ENCODE measurements around the gene C2CD2. TPM values are rescaled to one million over a fixed set of nuclear protein-coding genes. Genes with fewer than 3 reads are reported as not detected.

Gene C2CD2
- total RNA-seq, 1 experiment from 2014 or later, result 50.4 TPM

- no peak for DNase-seq
Measured at GRCh38 chr21:41948078-41948895, 5.5 kb downstream of the C2CD2 start.

GRCh38 chr21:41945982-41946381 is 7.8 kb downstream of the C2CD2 start:
- Histone ChIP-seq H3F3A (ENCODE audit: low read length, unreplicated experiment) (no peaks in the 10 kb centered on the region), H3K9ac (ENCODE audit: low read length) (no peak overlapping the region), H3K79me2 (ENCODE audit: low read length) (peaks cover 92% of the 10 kb centered on the region), H3K27ac (ENCODE audit: low read length) (no peak overlapping the region), H3K9me2 (replicated peaks; ENCODE audit: low read length) (no peaks in the 10 kb centered on the region), H4K20me1 (ENCODE audit: low read length) (peaks cover 71% of the 10 kb centered on the region), H3K4me1 (ENCODE audit: insufficient read depth, low read length) (peaks cover 12% of the 10 kb centered on the region; the same call in 1 of the 2 replicates), H3K27me3 (ENCODE audit: low read length) (no peaks in the 10 kb centered on the region), H3K4me3 (ENCODE audit: low read length) (no peak overlapping the region), H3K9me3 (ENCODE audit: low read length) (no peaks in the 10 kb centered on the region), H3K4me2 (ENCODE audit: low read length) (no peak overlapping the region), H3K36me3 (ENCODE audit: low read depth, low read length) (peaks cover 8% of the 10 kb centered on the region), H2AFZ (ENCODE audit: low read length) (no peak overlapping the region)
- intact Hi-C loops (cut with micrococcal nuclease), result no loop called here
- no peak for DNase-seq
- CTCF ChIA-PET, result no interaction called here
- no peak for TF ChIP-seq CTCF (conservative IDR thresholded peaks at IDR 0.05; ENCODE audit: low read depth, low read length)
- TF ChIP-seq EZH2phosphoT487 (IDR thresholded peaks at IDR 0.05; ENCODE audit: borderline replicate concordance, low read length), result no peak
- TF ChIP-seq EZH2 (IDR thresholded peaks at IDR 0.05; ENCODE audit: low read length, unreplicated experiment), result no peak
- ATAC-seq, result no peak
- POLR2A ChIA-PET (ENCODE audit: unreplicated experiment), result no interaction called here
- no TSS peak for BruUV-seq (replicated peaks)

More at GRCh38 chr21:41948078-41948895, 5.5 kb downstream of the C2CD2 start:
- Histone ChIP-seq H2AFZ (ENCODE audit: low read length) (no peak overlapping the region), H3K4me1 (ENCODE audit: insufficient read depth, low read length) (peaks cover 26% of the 10 kb centered on the region), H3K4me2 (ENCODE audit: low read length) (no peak overlapping the region), H3K27me3 (ENCODE audit: low read length) (no peaks in the 10 kb centered on the region), H3F3A (ENCODE audit: low read length, unreplicated experiment) (no peaks in the 10 kb centered on the region), H3K27ac (ENCODE audit: low read length) (no peak overlapping the region), H3K9me3 (ENCODE audit: low read length) (no peaks in the 10 kb centered on the region), H3K36me3 (ENCODE audit: low read depth, low read length) (peaks cover 13% of the 10 kb centered on the region), H4K20me1 (ENCODE audit: low read length) (peaks cover 77% of the 10 kb centered on the region), H3K9ac (ENCODE audit: low read length) (no peak overlapping the region), H3K79me2 (ENCODE audit: low read length) (peaks cover 97% of the 10 kb centered on the region), H3K9me2 (replicated peaks; ENCODE audit: low read length) (no peaks in the 10 kb centered on the region), H3K4me3 (ENCODE audit: low read length) (no peak overlapping the region)
- peak; percentile 34; the same call in 1 of the 2 replicates for ATAC-seq
- ChIA-PET POLR2A (ENCODE audit: unreplicated experiment) (interaction anchor here (0.6 kb wide), 1 partner anchor 251 kb away, joined by 3 read pairs; no protein-coding TSS in a partner anchor), CTCF (no interaction called here)
- intact Hi-C loops (cut with micrococcal nuclease), result no loop called here
- no TSS peak for BruUV-seq (replicated peaks)
- TF ChIP-seq EZH2phosphoT487 (IDR thresholded peaks at IDR 0.05; ENCODE audit: borderline replicate concordance, low read length) (no peak), EZH2 (IDR thresholded peaks at IDR 0.05; ENCODE audit: low read length, unreplicated experiment) (no peak), CTCF (conservative IDR thresholded peaks at IDR 0.05; ENCODE audit: low read depth, low read length) (no peak)

- no peak for ATAC-seq
- no peak overlapping the region for H3K4me3 ChIP-seq (ENCODE audit: low read length)
- H3K9ac ChIP-seq (ENCODE audit: low read length), result no peak overlapping the region
- intact Hi-C loops (cut with micrococcal nuclease), result no loop called here
- no peaks in the 10 kb centered on the region for H3K9me3 ChIP-seq (ENCODE audit: low read length)
- H3K27me3 ChIP-seq (ENCODE audit: low read length), result no peaks in the 10 kb centered on the region
- ChIA-PET POLR2A (ENCODE audit: unreplicated experiment) (no interaction called here), CTCF (no interaction called here)
- H3K27ac ChIP-seq (ENCODE audit: low read length), result no peak overlapping the region
- H4K20me1 ChIP-seq (ENCODE audit: low read length), result peaks cover 54% of the 10 kb centered on the region
- peaks cover 8% of the 10 kb centered on the region; the same call in 1 of the 2 replicates for H3K4me1 ChIP-seq (ENCODE audit: insufficient read depth, low read length)
- H3F3A ChIP-seq (ENCODE audit: low read length, unreplicated experiment), result no peaks in the 10 kb centered on the region
- DNase-seq, result no peak
- peaks cover 8% of the 10 kb centered on the region; the same call in 1 of the 2 replicates for H3K36me3 ChIP-seq (ENCODE audit: low read depth, low read length)
- no peaks in the 10 kb centered on the region for H3K9me2 ChIP-seq (replicated peaks; ENCODE audit: low read length)
- no TSS peak for BruUV-seq (replicated peaks)
- no peak for TF ChIP-seq EZH2 (IDR thresholded peaks at IDR 0.05; ENCODE audit: low read length, unreplicated experiment)
- no peak for TF ChIP-seq CTCF (conservative IDR thresholded peaks at IDR 0.05; ENCODE audit: low read depth, low read length)
- no peak for TF ChIP-seq EZH2phosphoT487 (IDR thresholded peaks at IDR 0.05; ENCODE audit: borderline replicate concordance, low read length)
- no peak overlapping the region for H3K4me2 ChIP-seq (ENCODE audit: low read length)
- peaks cover 79% of the 10 kb centered on the region for H3K79me2 ChIP-seq (ENCODE audit: low read length)
- H2AFZ ChIP-seq (ENCODE audit: low read length), result no peak overlapping the region
Measured at GRCh38 chr21:41943851-41944250, 10.0 kb downstream of the C2CD2 start.

Data from PC-3 (cell line).